ENCODE measurements around the gene GAL. TPM values are rescaled to one million over a fixed set of nuclear protein-coding genes. Genes with fewer than 3 reads are reported as not detected.

GAL gene
- total RNA-seq, 1 donor from 2014 or later, result 1.5 TPM

DNA sequence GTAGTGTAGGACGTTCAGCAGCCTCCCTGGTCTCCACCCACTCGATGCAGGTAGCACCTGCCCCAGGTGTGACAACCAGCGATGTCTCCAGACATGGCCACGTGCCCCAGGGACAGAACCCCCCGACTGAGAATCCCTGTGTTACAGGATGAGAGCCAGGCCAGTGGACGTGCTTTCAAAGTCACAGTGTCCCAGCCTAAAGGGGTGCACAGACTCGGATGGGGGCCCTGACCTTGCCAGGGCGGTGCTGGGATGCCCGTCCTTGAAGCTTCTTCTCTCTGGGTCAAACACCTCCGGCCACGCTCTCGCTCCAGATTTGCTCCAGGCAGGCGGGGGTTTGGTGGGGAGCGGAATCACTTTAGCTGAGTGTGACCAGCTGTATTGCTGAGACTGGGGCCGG, 23.3 kb upstream of the GAL start:
- H3K36me3 Mint-ChIP-seq (ENCODE audit: insufficient read depth), result no peaks in the 10 kb centered on the region

DNA sequence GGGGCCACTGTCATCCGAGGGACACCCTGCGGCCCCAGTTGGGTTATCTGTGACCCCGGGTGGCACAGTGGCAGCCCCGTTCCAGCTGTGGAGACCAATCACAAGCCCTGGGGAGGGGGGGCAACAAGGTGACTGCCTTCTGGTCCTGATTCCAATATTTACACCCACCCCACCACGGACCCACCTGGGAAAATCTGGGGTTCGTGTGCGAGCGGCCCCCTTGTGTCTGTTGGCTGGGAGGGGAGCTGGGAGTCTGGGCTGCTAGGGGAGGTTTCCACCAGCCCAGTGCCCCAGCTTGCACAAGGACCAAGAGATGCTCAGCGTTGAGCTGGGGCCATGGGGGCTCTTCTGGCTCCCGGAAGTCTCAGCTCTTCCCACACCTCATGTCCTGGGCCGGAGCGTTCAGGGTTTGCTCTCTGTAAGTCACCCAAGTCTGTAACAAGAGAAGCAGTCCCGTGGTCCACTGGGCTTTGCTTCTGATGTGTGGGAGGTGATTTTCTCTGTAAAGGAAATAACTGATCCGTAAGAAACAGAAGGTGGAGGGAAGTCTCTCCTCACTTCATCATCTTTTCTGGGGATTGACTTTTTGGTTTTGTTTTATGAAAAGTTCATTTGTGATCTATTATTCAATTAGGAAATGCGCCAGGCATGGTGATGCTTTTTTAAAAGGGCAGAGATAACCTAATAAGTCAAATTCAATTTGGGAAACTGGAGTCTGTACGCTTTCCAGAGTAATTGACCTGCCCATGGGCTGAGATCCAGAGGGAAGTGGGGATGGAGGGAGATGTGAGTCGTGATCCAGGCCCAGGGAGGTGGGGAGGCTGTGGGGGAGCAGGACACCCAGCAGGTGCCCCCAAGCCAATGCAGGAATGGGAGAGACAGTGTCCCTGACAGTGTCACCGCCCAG, 22.4 kb upstream of the GAL start:
- no peak for DNase-seq (ENCODE audit: low spot score, unreplicated experiment)
- H3K27ac Mint-ChIP-seq, result no peak overlapping the region
- no peaks in the 10 kb centered on the region for H3K9me3 Mint-ChIP-seq (ENCODE audit: low read depth)
- H3K4me1 Mint-ChIP-seq (ENCODE audit: low read depth), result no peaks in the 10 kb centered on the region
- no peaks in the 10 kb centered on the region for H3K36me3 Mint-ChIP-seq (ENCODE audit: insufficient read depth)
- H3K27me3 Mint-ChIP-seq, result peaks cover 15% of the 10 kb centered on the region
- H3K4me3 Mint-ChIP-seq (ENCODE audit: low read depth), result no peak overlapping the region
- no peak for TF ChIP-seq CTCF (IDR thresholded peaks at IDR 0.05; ENCODE audit: unreplicated experiment)

More for the DNA sequence above, 23.3 kb upstream of the GAL start:
- peaks cover 7% of the 10 kb centered on the region for H3K27me3 Mint-ChIP-seq
- H3K27ac Mint-ChIP-seq, result no peak overlapping the region
- H3K4me3 Mint-ChIP-seq (ENCODE audit: low read depth), result no peak overlapping the region
- DNase-seq (ENCODE audit: low spot score, unreplicated experiment), result no peak
- no peak for TF ChIP-seq CTCF (IDR thresholded peaks at IDR 0.05; ENCODE audit: unreplicated experiment)
- no peaks in the 10 kb centered on the region for H3K9me3 Mint-ChIP-seq (ENCODE audit: low read depth)
- H3K4me1 Mint-ChIP-seq (ENCODE audit: low read depth), result peaks cover 1% of the 10 kb centered on the region

GRCh38 chr11:68663482-68664010, 20.8 kb upstream of the GAL start:
- Mint-ChIP-seq H3K4me1 (ENCODE audit: low read depth) (no peaks in the 10 kb centered on the region), H3K4me3 (ENCODE audit: low read depth) (no peak overlapping the region), H3K9me3 (ENCODE audit: low read depth) (no peaks in the 10 kb centered on the region), H3K27ac (no peak overlapping the region), H3K27me3 (peaks cover 11% of the 10 kb centered on the region), H3K36me3 (ENCODE audit: insufficient read depth) (no peaks in the 10 kb centered on the region)
- no peak for DNase-seq (ENCODE audit: low spot score, unreplicated experiment)
- no peak for TF ChIP-seq CTCF (IDR thresholded peaks at IDR 0.05; ENCODE audit: unreplicated experiment)

DNA sequence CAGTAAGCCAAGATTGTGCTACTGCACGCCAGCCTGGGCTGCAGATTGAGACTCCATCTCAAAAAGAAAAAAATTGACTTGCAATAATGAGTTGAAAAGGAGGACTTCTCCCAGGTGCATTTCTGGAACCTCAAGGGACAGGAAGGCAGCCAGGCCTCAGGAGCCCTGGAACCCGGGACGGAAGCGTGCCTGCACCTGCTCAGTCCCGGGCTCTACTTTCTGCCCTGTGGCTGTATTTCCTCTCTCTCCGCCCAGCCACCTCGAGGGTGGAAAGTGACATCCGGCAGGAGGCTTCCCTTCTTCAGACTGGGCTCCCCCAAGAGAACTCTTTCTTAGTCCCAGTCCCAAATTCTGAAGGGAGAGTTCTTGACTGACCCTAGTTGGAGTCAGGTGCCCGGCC, 20.2 kb upstream of the GAL start:
- TF ChIP-seq CTCF (IDR thresholded peaks at IDR 0.05; ENCODE audit: unreplicated experiment), result no peak
- no peaks in the 10 kb centered on the region for H3K36me3 Mint-ChIP-seq (ENCODE audit: insufficient read depth)
- no peak for DNase-seq (ENCODE audit: low spot score, unreplicated experiment)
- H3K27me3 Mint-ChIP-seq, result peaks cover 17% of the 10 kb centered on the region
- H3K9me3 Mint-ChIP-seq (ENCODE audit: low read depth), result no peaks in the 10 kb centered on the region
- no peak overlapping the region for H3K27ac Mint-ChIP-seq
- no peaks in the 10 kb centered on the region for H3K4me1 Mint-ChIP-seq (ENCODE audit: low read depth)
- H3K4me3 Mint-ChIP-seq (ENCODE audit: low read depth), result no peak overlapping the region

- TF ChIP-seq CTCF (IDR thresholded peaks at IDR 0.05; ENCODE audit: unreplicated experiment), result no peak
- no peaks in the 10 kb centered on the region for H3K4me1 Mint-ChIP-seq (ENCODE audit: low read depth)
- H3K9me3 Mint-ChIP-seq (ENCODE audit: low read depth), result no peaks in the 10 kb centered on the region
- no peak for DNase-seq (ENCODE audit: low spot score, unreplicated experiment)
- no peak overlapping the region for H3K4me3 Mint-ChIP-seq (ENCODE audit: low read depth)
- H3K27ac Mint-ChIP-seq, result no peak overlapping the region
- peaks cover 17% of the 10 kb centered on the region for H3K27me3 Mint-ChIP-seq
- H3K36me3 Mint-ChIP-seq (ENCODE audit: insufficient read depth), result no peaks in the 10 kb centered on the region
Measured at GRCh38 chr11:68664906-68665305, 19.4 kb upstream of the GAL start.

Measured in progenitor cell of endocrine pancreas (in vitro differentiated cells).